ENCODE measurements around the gene PAPPA2.

PAPPA2 gene

GRCh38 chr1:176552999-176553398, 90.0 kb downstream of the PAPPA2 start:
- H3K36me3 ChIP-seq (ENCODE audit: low read length), result no peaks in the 10 kb centered on the region
- no peak for TF ChIP-seq EZH2phosphoT487 (conservative IDR thresholded peaks at IDR 0.05; ENCODE audit: low read length)
- no peak for TF ChIP-seq CTCF (IDR thresholded peaks at IDR 0.05; ENCODE audit: insufficient read depth, low read length, poor library complexity, severe bottlenecking)
- H3K9me3 ChIP-seq (ENCODE audit: insufficient read depth, low read length), result no peaks in the 10 kb centered on the region
- no peaks in the 10 kb centered on the region for H3K9me2 ChIP-seq (replicated peaks; ENCODE audit: insufficient read depth, low read length)
- H2AFZ ChIP-seq (ENCODE audit: low read depth, low read length, severe bottlenecking), result no peak overlapping the region
- H3F3A ChIP-seq (ENCODE audit: insufficient read depth), result no peaks in the 10 kb centered on the region
- no peak overlapping the region for H3K27ac ChIP-seq (ENCODE audit: low read depth, low read length)
- H3K79me2 ChIP-seq (ENCODE audit: insufficient read depth, low read length), result no peaks in the 10 kb centered on the region
- no peak overlapping the region for H3K9ac ChIP-seq (ENCODE audit: low read length)
- no peak overlapping the region for H3K4me2 ChIP-seq (ENCODE audit: low read depth, low read length, poor library complexity, severe bottlenecking)
- H3K4me3 ChIP-seq (ENCODE audit: insufficient read depth, low read length, poor library complexity, severe bottlenecking), result no peak overlapping the region
- H4K20me1 ChIP-seq (ENCODE audit: low read depth, low read length), result no peaks in the 10 kb centered on the region
- H3K27me3 ChIP-seq (ENCODE audit: low read length), result no peaks in the 10 kb centered on the region

- H3K36me3 ChIP-seq (ENCODE audit: low read length), result no peaks in the 10 kb centered on the region
- TF ChIP-seq CTCF (IDR thresholded peaks at IDR 0.05; ENCODE audit: insufficient read depth, low read length, poor library complexity, severe bottlenecking) (no peak), EZH2phosphoT487 (conservative IDR thresholded peaks at IDR 0.05; ENCODE audit: low read length) (no peak)
- H4K20me1 ChIP-seq (ENCODE audit: low read depth, low read length), result no peaks in the 10 kb centered on the region
- H3K27ac ChIP-seq (ENCODE audit: low read depth, low read length), result no peak overlapping the region
- no peaks in the 10 kb centered on the region for H3K9me2 ChIP-seq (replicated peaks; ENCODE audit: insufficient read depth, low read length)
- H3K4me3 ChIP-seq (ENCODE audit: insufficient read depth, low read length, poor library complexity, severe bottlenecking), result no peak overlapping the region
- no peaks in the 10 kb centered on the region for H3K79me2 ChIP-seq (ENCODE audit: insufficient read depth, low read length)
- H2AFZ ChIP-seq (ENCODE audit: low read depth, low read length, severe bottlenecking), result no peak overlapping the region
- H3K9ac ChIP-seq (ENCODE audit: low read length), result no peak overlapping the region
- no peaks in the 10 kb centered on the region for H3K9me3 ChIP-seq (ENCODE audit: insufficient read depth, low read length)
- no peak overlapping the region for H3K4me2 ChIP-seq (ENCODE audit: low read depth, low read length, poor library complexity, severe bottlenecking)
- H3F3A ChIP-seq (ENCODE audit: insufficient read depth), result no peaks in the 10 kb centered on the region
- no peaks in the 10 kb centered on the region for H3K27me3 ChIP-seq (ENCODE audit: low read length)
These were observed 93.3 kb downstream of the PAPPA2 start for GRCh38 chr1:176556288-176556687.

GRCh38 chr1:176557543-176558258, 94.7 kb downstream of the PAPPA2 start:
- Histone ChIP-seq H3K27ac (ENCODE audit: low read depth, low read length) (no peak overlapping the region), H2AFZ (ENCODE audit: low read depth, low read length, severe bottlenecking) (no peak overlapping the region), H3K4me2 (ENCODE audit: low read depth, low read length, poor library complexity, severe bottlenecking) (no peak overlapping the region), H3F3A (ENCODE audit: insufficient read depth) (no peaks in the 10 kb centered on the region), H3K36me3 (ENCODE audit: low read length) (no peaks in the 10 kb centered on the region), H3K4me3 (ENCODE audit: insufficient read depth, low read length, poor library complexity, severe bottlenecking) (no peak overlapping the region), H3K79me2 (ENCODE audit: insufficient read depth, low read length) (no peaks in the 10 kb centered on the region), H3K9me2 (replicated peaks; ENCODE audit: insufficient read depth, low read length) (no peaks in the 10 kb centered on the region), H3K9ac (ENCODE audit: low read length) (no peak overlapping the region), H3K27me3 (ENCODE audit: low read length) (no peaks in the 10 kb centered on the region), H4K20me1 (ENCODE audit: low read depth, low read length) (no peaks in the 10 kb centered on the region), H3K9me3 (ENCODE audit: insufficient read depth, low read length) (no peaks in the 10 kb centered on the region)
- TF ChIP-seq CTCF (IDR thresholded peaks at IDR 0.05; ENCODE audit: insufficient read depth, low read length, poor library complexity, severe bottlenecking) (no peak), EZH2phosphoT487 (conservative IDR thresholded peaks at IDR 0.05; ENCODE audit: low read length) (no peak)
